ENCODE results near the gene TPO.
"Not testable (repeated sequence)": the region's sequence is repeated elsewhere in the genome, so short reads cannot be mapped to it uniquely, and the experiment has no call there.

Gene TPO

DNA sequence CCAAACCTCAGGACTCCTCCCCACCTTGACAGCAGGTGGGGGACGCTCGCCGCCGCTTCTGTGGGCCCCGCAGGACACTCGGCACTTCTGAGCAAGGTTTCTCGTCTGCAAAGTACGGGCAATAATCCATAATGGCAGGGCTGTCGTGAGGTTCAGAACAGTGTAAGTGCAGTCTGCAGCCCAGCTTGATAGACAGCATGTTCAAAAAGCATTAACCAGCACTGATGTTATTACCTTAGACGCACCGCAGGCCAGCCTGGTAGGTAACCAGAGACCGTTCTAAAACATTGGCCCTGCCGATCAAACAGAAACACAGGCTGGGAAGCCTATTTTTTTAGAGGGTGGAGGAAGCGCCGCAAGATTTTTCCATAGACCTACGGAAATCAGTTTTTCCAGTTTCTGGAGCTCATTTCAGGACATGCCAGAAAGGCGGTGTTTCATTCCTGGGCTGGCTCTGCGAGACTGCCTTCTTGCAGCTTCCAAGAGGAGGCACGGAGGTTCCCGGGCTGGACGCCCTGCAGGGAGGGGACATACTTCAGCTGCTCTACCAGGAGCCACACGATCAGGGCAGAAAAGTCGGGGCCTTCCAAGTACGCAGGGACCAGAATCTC, 148.7 kb downstream of the TPO start:
- no peak for DNase-seq

DNA sequence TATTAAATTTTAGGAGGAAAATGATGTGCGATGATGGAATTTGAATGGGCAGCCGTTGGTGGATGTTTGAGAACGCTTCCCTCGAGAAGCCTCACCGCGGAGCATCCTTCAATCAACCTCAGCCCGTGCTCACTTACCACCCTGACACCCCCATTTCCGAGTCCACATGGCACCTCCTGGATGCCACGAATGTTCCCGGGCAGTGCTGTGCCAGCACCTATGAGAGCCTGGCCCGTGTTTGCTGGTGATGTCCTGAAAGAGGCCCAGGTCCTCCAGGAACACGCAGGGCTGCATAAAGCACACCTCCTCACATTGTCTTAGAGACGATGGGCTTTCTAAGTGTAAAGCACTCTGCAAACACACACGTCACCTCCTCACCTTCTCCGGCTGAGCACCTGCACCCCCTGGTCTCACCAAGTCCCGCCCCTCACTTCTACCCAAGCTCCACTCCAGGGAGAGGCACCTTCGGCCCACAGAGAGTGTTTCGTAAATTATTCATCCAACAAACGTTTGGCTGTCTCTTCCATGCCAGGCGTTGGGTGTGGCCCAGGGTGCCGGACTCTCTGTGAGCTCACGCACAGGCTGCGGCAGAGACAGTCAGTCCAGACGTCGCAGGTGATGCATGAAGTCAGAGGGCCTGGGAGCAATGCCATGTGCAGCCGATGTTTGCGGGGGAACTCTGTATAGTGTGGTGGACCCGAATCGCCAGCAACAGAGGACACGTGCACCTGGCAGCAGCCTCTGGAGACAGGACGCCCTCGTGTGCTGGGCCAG, 150.0 kb downstream of the TPO start:
- DNase-seq, result no peak

DNA sequence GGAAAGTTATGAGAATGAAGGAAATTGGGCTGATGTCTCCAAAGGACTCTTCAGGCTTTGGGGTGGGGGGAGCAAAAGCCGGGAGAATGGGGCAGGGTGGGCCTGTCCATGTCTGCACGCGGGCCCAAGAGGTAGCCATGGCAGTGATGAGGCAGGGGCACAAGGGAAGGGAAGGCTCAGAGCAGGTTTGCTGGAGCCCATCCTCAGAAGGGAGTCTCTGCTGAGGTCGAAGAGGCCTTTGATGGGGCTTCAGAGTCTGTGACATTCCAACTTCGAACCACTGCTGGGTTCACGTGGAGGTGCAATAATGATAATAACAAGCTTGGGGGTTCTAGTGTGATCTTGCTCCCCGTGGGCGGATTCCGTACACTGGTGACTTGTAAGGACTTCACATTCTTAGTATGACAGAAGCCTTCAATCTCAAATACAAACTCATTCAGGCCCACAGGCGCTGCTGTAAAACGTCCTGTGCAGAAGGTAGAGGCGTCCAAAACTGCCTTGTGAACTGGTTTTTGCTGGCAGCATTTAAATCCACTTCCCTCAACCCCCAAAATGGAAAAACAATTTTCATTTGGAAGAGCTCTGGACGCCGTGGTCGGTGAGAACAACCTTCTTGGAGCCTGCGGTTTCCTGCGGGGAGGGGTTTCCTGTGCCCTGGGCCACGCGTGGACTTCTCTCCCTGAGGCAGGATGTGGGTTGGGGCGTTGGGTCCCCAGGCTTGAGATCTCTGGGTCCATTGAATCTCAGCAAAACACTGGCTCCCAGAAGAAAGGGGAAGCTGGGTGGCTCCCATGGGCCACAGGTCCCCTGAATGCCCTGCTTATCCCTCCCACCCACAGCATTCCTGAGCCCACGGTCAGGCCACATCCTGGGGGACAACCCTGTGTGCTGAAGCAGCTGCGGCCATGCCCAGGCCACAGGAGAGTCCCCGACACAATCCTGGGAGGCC, 151.0 kb downstream of the TPO start:
- DNase-seq, result no peak

DNA sequence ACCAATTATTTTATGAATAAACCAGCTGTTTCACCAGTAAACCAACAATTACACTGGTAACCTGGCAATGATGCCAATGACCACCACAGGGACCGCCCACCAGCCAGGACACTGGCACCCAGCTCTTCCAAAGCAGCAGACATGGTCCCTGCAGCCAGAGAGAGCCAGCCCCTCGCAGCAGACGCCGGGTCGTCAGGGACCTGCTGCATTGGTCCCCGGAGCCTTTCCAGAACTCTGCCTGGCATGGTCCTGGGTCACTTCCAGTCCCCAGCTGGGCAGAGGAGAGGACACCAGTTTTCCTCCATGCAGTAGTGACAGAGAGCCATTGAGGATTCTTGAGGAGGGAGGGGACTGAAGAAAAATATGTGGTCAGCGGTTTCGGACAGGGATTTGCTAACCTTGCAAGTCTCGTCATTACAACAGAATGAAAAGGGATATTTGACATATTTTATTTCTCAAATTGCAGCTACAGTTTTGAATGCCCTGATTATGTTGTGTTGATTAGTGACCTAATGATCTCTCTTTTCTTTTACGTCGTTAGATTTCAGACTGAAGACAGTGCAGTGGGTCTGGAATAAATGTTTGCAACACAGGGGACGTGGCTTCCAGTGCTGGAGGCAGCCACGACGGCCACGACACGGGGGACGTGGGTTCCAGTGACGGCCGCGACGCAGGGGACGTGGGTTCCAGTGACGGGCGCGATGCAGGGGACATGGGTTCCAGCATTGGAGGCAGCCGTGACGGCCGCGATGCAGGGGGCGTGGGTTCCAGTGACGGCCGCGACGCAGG, 154.5 kb downstream of the TPO start:
- DNase-seq, result no peak

- DNase-seq, result not testable (repeated sequence)
These were observed 155.0 kb downstream of the TPO start for GRCh38 chr2:1568345-1568668.

GRCh38 chr2:1569879-1570450, 156.7 kb downstream of the TPO start:
- no peak for DNase-seq

DNA sequence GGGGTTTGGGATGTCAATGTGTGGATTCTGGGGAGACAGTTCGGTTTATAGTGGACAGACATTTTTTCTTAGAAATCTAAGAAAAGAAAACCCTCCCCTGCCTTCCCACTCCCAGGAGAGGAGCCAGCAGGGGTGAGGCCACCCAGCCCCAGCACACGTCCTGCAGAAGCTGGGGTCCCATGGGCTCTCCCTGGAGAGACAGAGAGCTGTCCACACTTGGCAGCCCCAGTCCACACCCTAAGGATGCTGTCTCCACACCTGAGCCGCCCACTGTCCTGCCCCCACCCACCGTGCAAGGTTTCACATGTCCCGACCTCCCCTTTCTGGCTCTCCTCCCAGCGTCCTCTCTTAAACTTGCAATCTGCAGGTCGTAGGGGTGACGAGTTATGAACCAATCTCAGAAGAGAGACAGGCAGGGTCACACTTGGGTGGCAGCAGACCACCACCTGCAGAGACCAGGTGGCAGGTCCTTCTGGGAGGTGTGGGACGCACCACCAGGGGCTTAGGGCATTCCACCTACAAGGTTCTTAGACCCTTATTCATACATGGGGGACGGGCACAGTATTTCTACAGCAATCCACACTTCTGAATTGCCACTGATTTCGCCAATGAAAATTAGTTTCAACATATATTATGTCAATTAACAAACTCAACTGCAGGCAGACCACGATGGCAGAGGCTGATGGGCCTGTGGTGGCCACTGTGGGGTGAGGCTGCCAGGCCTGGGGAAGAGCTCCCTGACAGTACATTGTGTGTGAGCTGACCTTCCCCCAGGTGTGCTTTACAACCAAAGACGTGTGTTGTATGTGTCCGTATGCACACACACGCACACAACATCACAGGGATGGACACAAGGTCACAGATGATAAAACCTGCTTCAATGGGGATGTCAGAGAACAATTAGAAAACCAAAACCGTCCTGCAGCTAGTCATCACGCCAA, 158.5 kb downstream of the TPO start:
- DNase-seq, result no peak

- DNase-seq, result no peak
These were observed 159.4 kb downstream of the TPO start for GRCh38 chr2:1572638-1573037.

- no peak for DNase-seq
These were observed 164.6 kb downstream of the TPO start for GRCh38 chr2:1577846-1578245.

DNA sequence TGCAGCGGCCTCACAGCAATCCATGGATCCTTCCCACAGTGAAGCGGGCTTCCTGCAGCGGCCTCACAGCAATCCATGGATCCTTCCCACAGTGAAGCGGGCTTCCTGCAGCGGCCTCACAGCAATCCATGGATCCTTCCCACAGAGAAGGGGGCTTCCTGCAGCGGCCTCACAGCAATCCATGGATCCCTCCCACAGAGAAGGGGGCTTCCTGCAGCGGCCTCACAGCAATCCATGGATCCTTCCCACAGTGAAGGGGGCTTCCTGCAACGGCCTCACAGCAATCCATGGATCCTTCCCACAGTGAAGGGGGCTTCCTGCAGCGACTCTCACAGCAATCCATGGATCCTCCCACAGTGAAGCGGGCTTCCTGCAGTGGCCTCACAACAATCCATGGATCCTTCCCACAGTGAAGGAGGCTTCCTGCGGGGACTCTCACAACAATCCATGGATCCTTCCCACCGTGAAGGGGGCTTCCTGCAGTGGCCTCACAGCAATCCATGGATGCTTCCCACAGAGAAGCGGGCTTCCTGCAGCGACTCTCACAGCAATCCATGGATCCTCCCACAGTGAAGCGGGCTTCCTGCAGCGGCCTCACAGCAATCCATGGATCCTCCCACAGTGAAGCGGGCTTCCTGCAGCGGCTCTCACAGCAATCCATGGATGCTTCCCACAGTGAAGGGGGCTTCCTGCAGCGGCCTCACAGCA, 168.1 kb downstream of the TPO start:
- DNase-seq, result not testable (repeated sequence)

DNA sequence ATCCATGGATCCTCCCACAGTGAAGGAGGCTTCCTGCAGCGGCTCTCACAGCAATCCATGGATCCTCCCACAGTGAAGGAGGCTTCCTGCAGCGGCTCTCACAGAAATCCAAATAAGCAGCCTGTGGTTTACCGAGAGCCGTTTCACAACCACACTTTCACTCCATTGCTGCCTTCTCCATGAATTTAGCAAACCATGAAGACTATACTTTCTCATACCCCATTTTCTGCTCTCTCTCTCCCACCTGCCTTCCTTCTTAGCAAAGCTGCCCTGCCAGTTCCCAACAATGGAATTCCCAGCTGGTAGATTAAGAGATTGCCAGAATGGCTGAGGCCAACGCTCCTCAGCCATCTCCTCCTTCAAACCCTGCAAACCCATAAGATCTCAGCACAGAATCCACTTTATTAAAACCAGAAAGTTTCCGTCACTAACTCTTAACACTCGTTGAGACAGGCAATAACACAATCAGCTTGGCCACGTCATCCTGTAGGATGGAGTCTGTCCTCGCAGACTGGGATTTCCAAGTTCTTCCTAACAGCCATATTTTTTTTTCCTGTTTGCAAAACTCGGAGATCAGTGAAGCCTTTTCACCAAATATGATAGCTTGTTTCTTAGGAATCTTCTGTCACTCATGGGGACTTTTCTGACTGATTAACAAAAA, 168.8 kb downstream of the TPO start:
- no peak for DNase-seq

- no peak for DNase-seq
These were observed 169.7 kb downstream of the TPO start for GRCh38 chr2:1582891-1583341.

GRCh38 chr2:1584051-1584531, 170.8 kb downstream of the TPO start:
- no peak for DNase-seq

DNA sequence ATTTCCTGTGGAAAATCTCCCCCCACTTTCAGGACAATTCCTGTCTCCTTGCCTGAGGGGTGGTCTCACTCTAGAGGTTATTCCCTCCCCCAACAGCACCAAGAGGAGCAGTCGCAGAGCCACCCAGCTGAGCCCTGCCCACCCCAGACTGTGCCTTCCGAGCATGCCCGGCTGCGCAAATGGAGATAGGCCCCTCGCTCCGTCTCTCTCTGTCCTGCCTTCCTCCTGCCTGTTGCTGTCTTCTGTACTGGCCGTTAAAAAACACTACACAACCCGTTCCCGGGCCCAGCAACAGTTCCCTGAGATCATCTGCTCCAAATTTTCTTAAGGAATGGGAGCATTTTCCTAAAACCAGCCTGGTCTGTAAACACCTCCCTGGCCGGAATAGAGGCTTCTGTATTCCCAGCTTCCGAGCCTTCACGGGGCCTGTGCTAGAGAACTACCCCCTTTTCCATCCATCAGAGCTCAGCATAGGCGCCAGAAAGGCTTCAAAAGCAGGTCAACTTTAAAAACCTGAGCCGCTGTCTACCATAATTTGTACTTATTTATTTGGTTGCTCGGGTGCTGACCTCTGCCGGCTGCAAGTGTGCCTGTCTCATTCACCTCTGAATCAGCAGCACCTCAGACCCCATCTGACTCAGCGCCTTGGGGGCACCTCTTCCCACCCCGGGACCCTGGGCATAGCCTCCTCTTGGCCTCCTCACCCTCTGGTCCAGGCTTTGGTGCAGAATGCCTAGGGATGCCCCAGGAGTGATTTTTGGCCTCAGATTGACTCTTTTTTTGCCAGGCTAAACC, 171.6 kb downstream of the TPO start:
- DNase-seq, result no peak

GRCh38 chr2:1585635-1586034, 172.4 kb downstream of the TPO start:
- no peak for DNase-seq

DNA sequence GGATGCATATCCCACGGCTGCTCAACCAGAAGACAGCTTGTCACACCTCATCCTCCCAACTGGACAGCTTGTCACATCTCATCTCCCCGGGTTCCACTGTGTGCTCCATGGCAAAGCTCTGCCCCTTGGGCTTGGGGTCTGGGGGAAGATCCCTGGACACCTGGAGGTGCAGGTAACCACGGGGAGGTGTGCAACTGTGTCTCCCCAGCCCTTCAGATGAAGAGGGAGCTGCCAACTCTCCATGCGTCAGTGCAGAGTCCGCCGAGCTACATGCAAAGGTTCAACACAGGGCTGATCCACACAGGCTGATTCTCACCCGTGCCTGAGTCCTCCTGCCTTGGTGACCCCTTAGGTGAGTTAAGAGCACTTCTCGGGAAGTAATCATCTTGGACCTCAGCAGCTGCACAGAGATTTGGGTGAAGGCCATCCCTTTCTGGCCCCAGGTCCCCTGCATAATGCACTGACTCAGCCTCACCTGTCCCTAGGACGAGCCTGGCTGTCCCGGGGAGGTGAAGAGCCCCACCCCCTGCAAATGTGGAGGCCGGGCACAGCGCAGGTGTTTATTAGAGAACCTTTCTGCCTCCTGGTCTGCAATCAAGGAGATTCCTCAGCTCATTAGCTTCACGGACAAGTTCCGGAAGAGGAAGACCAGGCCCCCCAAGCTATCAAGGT, 173.1 kb downstream of the TPO start:
- no peak for DNase-seq

- no peak for DNase-seq
These were observed 173.9 kb downstream of the TPO start for GRCh38 chr2:1586923-1587840.
